ENCODE results near the gene LAMA3. TPM values are rescaled to one million over a fixed set of nuclear protein-coding genes. Genes with fewer than 3 reads are reported as not detected.

LAMA3 gene
- total and polyA plus RNA-seq, 9 donors: 2.9 to 44.9 (median 14.8) TPM

- no peak overlapping the region for H3K27ac ChIP-seq
- WGBS, 3 donors: 43 to 57% (median 56%) methylated on average over 9 of the region's 9 CpGs
- intact Hi-C loops (cut with DNase I): no loop called here
- H3K9me3 ChIP-seq: no peaks in the 10 kb centered on the region
- no peak for TF ChIP-seq CTCF (IDR thresholded peaks at IDR 0.05)
- TF ChIP-seq EP300 (IDR thresholded peaks at IDR 0.05): no peak
- no peak for TF ChIP-seq POLR2A (IDR thresholded peaks at IDR 0.05)
- H3K36me3 ChIP-seq: no peaks in the 10 kb centered on the region
- H3K4me3 ChIP-seq: no peak overlapping the region
- no peaks in the 10 kb centered on the region for H3K4me1 ChIP-seq (ENCODE audit: insufficient read depth)
- no peaks in the 10 kb centered on the region for H3K27me3 ChIP-seq
- no peak for DNase-seq
Observed at GRCh38 chr18:23844991-23845680, 155.9 kb downstream of the LAMA3 start.

GRCh38 chr18:23845988-23846630, 156.9 kb downstream of the LAMA3 start:
- TF ChIP-seq EP300 (IDR thresholded peaks at IDR 0.05) (no peak), POLR2A (IDR thresholded peaks at IDR 0.05) (no peak), CTCF (IDR thresholded peaks at IDR 0.05) (no peak)
- intact Hi-C loops (cut with DNase I): no loop called here
- H3K27ac ChIP-seq: no peak overlapping the region
- WGBS, 3 donors: 96 to 98% (median 97%) methylated on average over 15 of the region's 15 CpGs
- no peaks in the 10 kb centered on the region for H3K9me3 ChIP-seq
- H3K36me3 ChIP-seq: no peaks in the 10 kb centered on the region
- no peak overlapping the region for H3K4me3 ChIP-seq
- H3K27me3 ChIP-seq: no peaks in the 10 kb centered on the region
- no peak for DNase-seq
- H3K4me1 ChIP-seq (ENCODE audit: insufficient read depth): no peaks in the 10 kb centered on the region

GRCh38 chr18:23847321-23847986, 158.2 kb downstream of the LAMA3 start:
- intact Hi-C loops (cut with DNase I): no loop called here
- Histone ChIP-seq H3K4me1 (ENCODE audit: insufficient read depth) (no peaks in the 10 kb centered on the region), H3K27me3 (no peaks in the 10 kb centered on the region), H3K4me3 (no peak overlapping the region), H3K27ac (no peak overlapping the region), H3K9me3 (no peaks in the 10 kb centered on the region), H3K36me3 (no peaks in the 10 kb centered on the region)
- DNase-seq: no peak
- WGBS, 3 donors: 90 to 95% (median 95%) methylated on average over 19 of the region's 19 CpGs
- no peak for TF ChIP-seq CTCF (IDR thresholded peaks at IDR 0.05)
- TF ChIP-seq POLR2A (IDR thresholded peaks at IDR 0.05): no peak
- no peak for TF ChIP-seq EP300 (IDR thresholded peaks at IDR 0.05)

DNA sequence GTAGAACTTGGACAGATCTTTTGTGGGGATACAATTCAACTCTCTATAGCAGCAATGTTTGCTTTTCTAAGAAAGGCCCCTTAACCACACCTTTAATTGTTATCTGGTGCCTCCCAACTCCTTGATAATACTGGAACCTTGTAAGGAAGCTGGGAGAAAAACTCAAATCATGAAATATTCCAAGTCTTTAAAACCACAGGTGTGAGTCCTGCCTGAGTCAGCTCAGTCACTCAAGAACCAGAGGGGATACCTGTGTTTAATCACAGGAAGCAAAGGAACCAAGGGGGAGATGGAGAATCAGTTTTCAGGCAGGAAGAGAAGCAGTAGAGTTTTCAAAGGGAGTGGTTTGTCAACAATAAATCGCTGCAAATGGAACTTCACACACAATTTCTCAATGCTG, 159.9 kb downstream of the LAMA3 start:
- intact Hi-C loops (cut with DNase I): no loop called here
- no peak overlapping the region for H3K27ac ChIP-seq
- no peak for DNase-seq
- no peaks in the 10 kb centered on the region for H3K4me1 ChIP-seq (ENCODE audit: insufficient read depth)
- TF ChIP-seq EP300 (IDR thresholded peaks at IDR 0.05) (no peak), CTCF (IDR thresholded peaks at IDR 0.05) (no peak), POLR2A (IDR thresholded peaks at IDR 0.05) (no peak)
- H3K4me3 ChIP-seq: no peak overlapping the region
- 62 to 77% (median 71%) methylated on average over 1 of the region's 1 CpG for WGBS, 3 donors
- H3K36me3 ChIP-seq: no peaks in the 10 kb centered on the region
- H3K9me3 ChIP-seq: no peaks in the 10 kb centered on the region
- no peaks in the 10 kb centered on the region for H3K27me3 ChIP-seq
